GM21423 (cell line): ENCODE measurements around the gene ATXN7L1.

Experiments
- ATAC-seq: cut with Tn5 transposase; IDR thresholded peaks from one replicate; pipeline ENCODE4 v1.9.1; 2021; ENCODE audit warnings: mild to moderate bottlenecking, moderate library complexity; ENCODE audit not compliant: unreplicated experiment

ATXN7L1 gene

DNA sequence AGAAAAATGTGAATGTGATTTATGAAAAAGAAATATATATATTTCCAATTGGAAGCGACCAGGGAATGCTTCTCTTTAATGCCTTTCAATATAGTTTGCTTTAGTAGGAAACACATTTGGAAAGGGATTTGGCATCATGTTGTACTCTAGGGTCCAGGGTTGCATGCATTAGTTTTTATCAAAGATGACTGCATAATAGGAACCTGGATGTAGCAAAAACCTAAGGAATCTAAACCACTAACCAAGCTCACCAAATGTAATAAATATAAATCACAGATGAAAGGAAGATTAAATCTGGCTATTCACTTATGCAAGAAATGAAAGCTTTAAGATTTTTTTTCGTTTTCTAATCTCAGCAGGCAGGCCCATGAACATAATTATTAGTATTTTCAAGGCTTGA lies 120.0 kb downstream of the ATXN7L1 start:
- ATAC-seq: no peak

DNA sequence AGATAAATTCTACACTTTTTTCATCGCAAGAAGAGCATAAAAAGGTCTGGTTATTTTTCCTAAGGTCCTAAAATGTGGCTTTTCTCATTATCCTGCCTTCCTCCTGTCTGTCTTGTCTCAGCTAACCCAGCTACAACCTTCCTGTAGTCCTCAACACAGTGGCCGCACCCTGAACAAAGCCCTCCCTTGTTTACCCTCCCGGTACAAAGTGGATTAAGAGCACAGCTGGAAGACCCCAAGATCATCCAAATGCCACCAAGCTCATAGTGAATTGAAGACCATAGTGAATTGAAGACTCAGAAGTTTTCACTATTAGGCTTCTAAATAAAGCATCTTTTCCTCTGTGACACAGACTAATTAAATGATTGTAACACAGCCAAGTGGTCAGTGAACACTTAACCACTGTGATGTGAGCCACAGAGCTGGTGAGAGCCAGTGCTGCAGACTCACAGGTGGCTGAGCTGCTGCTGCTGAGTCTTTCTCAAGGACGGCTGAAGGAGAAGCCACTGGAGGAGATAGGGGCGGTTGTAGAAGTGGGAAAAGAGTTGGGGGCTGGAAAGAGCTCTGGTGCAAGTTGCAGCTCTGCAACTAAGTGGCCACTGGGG lies 123.6 kb downstream of the ATXN7L1 start:
- ATAC-seq: no peak

- ATAC-seq: no peak
Measured at GRCh38 chr7:105751054-105751453, 125.3 kb downstream of the ATXN7L1 start.

GRCh38 chr7:105748701-105749100 lies 127.7 kb downstream of the ATXN7L1 start:
- no peak for ATAC-seq

- ATAC-seq: no peak
Measured at GRCh38 chr7:105745681-105746330, 130.6 kb downstream of the ATXN7L1 start.

- no peak for ATAC-seq
Measured at GRCh38 chr7:105744258-105744657, 132.1 kb downstream of the ATXN7L1 start.

DNA sequence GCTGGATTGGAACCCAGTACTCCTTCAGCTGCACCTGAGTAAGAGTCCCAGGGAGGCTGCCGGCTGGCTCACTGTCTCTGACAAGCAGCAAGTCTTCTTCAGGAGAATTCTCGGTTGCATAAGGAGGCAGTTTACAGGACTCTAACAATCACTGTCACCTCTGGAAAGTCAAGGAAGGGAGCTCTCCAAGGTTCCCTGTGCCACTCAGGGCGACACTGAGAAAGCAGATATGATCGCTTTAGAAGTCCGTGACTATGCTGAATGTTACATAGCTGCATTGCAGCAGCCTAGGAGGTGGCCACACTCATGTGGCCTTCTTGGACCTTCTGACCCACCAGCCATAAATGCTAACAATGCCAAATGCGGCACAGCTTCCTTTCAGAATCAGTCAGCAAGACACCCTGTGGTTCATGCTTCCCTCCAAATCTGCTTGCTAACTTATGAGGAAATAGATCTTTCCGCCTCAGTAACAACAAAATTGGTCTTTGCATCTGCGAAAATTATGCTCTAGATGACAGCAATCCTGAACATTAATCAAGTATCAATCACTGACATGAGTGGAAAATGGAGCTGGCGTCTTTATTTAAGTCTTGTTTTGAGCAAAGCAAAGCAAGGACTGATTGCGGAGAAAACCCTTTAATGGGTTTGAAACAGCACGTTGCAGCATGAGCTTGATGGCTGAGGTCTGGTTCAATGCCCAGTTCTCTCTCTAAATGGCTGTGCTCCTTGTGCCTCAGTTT lies 132.9 kb downstream of the ATXN7L1 start:
- ATAC-seq: no peak

DNA sequence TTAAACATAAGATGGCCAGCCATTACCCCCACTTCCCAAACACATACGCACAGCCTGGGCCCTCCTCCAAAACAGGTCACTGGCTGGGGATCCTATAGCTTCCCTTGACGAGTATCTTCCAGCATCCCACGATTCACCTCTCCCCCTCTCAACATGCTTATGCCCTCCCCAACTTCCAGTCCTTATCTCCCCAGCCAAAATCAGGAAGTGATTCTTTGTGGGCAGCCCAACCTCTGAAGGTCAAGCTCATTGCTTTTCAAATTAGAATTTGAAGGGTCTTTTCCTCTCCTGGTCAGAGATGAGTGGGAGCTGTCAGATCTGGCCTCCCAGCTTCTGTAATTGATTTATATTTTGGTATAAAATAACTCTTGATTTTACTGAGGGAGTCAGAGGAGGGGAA lies 133.6 kb downstream of the ATXN7L1 start:
- ATAC-seq: no peak

GRCh38 chr7:105741982-105742381 lies 134.4 kb downstream of the ATXN7L1 start:
- no peak for ATAC-seq

DNA sequence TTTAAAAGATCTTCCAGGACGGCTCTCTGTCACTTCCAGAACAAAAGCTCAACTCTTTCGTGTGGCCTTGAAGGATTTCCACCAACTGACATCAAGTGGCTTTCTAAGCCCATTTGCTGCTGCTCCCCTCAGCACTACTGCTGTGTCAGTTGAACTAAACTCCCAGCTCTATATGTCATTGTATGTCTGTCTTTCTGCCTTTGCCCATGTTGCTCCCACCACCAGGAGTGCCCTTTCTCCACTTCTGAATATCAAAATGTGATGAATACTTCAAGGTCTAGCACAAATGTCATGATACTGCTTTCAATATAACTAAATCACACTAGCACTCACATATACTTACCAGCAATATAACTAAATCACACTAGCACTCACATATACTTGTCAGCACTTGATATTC lies 138.3 kb downstream of the ATXN7L1 start:
- no peak for ATAC-seq

DNA sequence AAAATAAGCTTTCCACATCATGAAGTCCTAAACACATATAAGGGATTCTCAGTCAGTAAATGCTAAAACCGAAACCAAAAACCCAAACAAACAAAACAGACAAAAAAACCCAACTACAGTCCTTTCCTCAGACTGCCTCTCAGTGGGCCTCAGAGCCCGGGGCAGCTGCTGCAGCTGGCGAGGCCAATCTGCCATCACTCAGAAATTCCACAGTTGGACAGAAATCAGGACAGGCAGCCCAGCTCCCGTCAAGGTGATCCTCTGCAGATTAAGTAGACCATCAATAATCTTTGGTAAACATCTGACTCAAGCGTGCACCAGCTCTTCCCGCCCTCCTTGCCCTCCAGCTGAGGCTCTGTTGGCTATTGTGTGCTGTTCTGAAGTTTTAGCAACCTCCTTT lies 142.2 kb downstream of the ATXN7L1 start:
- no peak for ATAC-seq

DNA sequence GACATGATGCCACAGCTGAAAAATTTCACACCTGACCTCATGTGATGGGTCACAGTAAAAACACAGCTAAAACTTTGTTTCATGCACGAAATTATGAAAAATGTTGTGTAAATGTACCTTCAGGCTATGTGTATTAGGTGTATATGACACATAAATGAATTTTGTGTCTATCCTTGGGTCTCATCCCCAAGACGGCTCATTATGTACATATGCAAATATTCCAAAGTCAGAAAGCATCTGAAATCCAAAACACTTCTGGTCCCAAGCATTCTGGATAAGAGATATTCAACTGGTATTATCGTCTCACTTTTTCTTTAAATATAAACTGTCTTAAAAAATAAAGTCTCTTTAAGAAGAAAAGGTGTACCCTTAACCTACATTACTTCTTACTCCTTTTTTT lies 145.4 kb downstream of the ATXN7L1 start:
- no peak for ATAC-seq

DNA sequence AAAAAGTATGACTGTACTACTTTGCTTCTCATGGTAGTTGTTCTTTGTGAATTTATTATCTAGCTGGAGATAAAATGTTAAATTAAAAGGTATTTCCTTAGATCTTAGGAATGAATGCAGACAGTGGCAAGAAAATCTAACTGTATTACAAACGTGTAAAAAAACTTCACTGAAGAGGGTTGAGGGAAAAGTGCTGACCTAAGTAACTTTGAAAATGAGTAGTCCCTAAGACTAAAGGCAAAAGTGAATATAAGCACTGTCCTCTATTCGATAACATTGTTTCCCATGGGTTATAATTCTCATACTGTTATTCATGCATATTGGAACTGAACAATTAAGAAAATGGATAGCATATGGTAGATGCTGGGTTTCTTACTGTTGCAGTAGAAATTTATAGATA lies 148.4 kb downstream of the ATXN7L1 start:
- ATAC-seq: no peak

DNA sequence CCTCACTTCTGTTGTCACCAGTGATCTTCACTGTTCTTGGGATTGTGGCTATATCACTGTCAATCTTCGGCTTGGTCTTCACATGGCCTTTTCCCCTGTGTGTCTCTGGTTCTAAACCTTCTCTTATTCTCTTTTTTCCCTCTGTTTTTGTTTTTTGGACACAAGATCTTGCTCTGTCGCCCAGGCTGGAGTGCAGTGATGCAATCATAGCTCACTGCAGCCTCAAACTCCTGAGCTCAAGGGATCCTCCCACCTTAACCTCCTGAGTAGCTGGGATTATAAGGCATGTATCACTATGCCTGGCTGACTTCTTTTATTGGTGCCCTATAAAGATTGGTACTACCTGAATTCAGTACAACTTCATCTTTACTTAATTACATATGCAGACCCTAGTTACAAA lies 151.7 kb downstream of the ATXN7L1 start:
- ATAC-seq: no peak

DNA sequence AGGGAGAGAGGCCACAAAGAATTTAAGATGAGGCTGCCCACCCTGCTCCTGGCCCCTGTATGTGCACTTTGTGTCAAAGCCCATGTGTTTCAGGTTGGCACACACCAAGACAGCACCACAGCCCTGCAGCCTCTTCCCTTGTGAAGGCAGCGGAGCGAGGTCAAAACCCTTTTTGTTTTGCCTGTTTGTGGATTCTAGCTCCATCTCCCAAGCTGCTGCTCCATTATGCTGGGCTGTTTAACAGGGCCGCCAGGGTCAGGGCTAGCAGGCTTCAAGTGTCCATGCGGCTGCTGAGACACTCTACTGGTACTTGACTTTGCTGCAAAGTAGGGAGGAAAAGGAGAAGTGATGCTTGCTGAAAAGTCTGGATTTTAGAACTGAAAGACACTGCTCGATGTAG lies 152.8 kb downstream of the ATXN7L1 start:
- ATAC-seq: no peak

- ATAC-seq: no peak
Measured at GRCh38 chr7:105721571-105722104, 154.8 kb downstream of the ATXN7L1 start.

- no peak for ATAC-seq
Measured at GRCh38 chr7:105719919-105720318, 156.5 kb downstream of the ATXN7L1 start.

- ATAC-seq: no peak
Measured at GRCh38 chr7:105719395-105719794, 157.0 kb downstream of the ATXN7L1 start.

GRCh38 chr7:105718511-105718925 lies 157.9 kb downstream of the ATXN7L1 start:
- ATAC-seq: no peak

- no peak for ATAC-seq
Measured at GRCh38 chr7:105715528-105715927, 160.9 kb downstream of the ATXN7L1 start.

GRCh38 chr7:105713488-105714465 lies 162.6 kb downstream of the ATXN7L1 start:
- ATAC-seq: no peak
